Renal cortical epithelial cell (primary cell): Measurements from ENCODE around the gene AUTS2. TPM values are rescaled to one million over a fixed set of nuclear protein-coding genes. Genes with fewer than 3 reads are reported as not detected.

Source experiments
- DNase-seq: peaks from one replicate; pipeline ENCODE4 v3.0.0-alpha.2; 2011; ENCODE audit warnings: low read depth
- total RNA-seq: library from RNA; depleted of rRNA; stranded (reverse); fragments of >200 nt; gene quantifications from 2 replicates; pipeline ENCODE4 v1.2.3, GENCODE V29; 2014

Gene AUTS2
- total RNA-seq, 1 donor from 2014 or later: 3.2 TPM

DNA sequence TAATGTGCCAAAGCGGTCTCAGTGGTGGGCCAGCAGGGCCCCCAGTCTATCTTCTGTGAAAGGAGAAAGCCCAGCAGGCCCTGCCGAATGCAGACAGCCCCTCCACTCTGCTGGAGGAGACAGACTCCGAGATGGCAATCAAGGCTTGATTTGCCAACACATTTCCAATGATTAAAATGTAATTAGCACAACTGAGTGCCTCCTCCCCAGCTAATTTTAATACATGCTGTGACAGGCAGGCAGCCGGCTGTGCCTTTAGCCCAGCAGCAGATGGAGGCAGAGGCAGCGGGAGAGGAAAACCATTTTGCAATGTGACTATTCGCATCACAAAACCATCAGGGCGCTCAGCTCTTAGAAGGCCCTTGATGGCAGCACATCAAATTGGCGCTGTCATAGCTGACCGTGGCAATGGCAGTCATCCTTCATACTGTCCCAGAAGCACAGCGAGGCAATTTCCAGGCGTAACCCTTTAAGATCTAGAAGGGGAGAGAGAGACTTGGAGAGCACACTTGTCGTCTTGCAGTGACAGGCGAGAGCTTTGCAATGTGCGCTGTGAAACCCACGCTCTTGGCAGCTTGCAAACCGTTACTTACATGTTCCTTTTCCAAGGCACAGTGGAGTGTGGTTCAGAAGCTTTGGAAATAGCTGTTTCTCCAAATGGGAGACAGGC lies 818.8 kb downstream of the AUTS2 start:
- no peak for DNase-seq

DNA sequence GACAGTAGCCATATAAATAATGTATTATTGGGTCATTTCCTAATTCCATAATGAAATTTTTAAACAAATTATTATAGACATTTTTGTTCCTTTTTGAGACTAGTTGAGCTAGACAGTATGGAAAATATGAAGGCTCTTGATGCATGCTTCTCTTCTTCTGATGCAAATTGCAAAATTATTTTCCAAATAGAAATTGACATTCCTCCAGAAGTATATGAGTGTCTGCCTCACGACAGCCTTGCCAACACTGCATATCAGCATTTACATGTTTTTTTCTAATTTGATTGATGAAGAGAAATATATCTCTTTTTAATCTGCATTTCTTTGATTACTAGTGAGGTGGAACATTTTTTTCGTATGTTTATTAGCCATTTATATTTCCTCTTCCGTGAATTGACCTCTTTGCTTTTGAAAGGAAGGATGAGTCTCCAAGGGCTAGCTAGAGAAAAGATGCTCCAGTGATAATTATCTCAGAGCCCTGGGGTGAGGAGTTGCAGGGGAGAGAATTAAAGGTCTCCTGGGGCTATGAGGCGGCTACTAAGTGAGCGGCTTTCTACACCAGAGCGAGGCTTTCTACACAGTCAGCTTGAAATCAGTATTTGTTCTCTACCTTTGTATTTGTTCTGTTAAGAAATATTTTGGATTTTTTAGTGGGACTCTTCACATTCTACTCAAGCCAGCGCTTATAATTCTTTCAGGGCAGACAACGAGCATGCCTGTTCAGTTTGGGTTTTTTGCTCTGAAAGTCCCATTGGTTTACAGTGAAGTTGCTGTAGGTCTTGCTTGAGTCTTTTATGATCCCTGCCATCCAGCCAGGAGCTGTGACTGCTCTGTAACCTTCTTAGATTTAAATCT lies 821.5 kb downstream of the AUTS2 start:
- DNase-seq: no peak

DNA sequence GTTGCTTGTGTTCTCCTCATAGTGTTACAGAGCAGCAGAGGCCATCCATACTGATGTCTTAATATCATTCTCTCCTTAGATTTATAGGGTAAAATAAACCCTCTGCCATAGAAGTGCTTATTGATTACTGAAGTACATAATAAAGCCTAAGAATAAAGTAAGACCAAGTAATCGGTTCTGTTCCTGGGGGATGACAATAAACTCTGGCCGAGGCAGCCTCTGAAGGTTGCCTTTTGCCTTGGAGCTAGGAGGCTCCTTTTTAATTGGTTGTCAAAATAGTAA lies 822.0 kb downstream of the AUTS2 start:
- no peak for DNase-seq

DNA sequence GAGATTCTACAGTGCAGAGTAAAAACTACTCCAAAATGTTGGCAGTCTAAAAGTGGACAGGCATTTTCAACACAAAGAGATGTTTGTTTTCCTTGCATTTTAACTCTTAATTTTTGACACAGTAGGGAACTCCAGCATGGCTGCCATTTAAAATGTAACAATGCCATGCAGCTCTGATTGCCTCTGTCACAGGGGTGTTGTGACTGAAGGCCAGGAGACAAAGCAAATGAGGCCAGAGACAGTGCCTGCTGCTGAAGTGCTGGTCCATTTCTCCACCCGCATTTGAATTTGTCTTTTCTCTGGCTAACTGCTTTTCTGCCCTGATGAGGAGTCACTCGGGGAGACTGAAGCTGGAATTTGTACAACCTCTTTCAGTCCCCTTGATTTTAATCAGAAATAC lies 823.0 kb downstream of the AUTS2 start:
- DNase-seq: no peak

DNA sequence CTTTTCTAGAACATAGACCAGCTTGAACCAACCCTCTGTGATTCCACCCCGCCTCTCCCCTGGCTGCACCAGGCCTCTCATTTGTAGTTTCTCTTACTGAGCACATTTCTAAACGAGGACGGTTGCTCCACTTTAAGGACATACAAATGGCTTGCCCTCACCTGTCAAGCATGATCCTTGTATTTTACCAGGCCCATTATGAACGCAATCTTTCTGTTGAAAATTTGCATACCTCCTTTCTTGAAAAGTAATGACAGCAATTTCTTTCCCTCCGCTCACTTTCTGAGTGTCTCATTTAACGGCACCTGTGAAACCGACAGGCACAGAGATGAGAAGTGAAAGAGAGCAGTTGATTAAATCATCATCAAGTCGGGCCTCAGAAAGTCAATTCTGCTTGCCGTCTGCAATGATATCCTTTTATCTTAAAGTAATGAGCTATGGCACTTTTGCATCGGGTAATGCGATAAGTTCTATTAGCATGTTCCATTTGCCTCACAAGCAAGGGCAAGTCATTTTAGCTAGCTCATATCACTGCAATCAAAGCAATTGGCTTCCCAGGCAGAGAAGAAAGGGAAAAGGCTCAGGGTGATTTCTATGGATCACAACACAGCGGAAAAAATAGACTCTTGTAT lies 828.1 kb downstream of the AUTS2 start:
- DNase-seq: no peak

DNA sequence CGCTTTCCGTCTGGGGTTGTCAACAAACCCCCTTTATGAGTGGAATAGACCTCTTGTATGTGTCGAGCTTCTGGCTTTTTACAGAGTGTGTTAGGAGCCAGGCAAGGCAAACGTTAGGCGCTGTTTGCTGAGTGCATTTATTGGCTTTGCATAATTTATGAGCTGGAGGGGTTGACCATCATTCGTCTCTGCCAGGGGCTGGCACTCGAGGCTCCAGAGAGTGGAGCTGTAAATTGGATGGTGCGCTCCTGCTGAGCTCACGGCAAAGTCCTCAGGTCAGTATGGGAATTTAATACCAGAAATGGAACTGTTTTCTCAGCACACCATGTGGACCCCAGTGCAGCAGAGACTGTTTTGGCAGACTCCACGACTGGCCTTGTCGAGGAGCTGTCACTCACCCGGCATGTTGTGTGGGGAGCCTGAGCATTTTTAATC lies 834.3 kb downstream of the AUTS2 start:
- no peak for DNase-seq

DNA sequence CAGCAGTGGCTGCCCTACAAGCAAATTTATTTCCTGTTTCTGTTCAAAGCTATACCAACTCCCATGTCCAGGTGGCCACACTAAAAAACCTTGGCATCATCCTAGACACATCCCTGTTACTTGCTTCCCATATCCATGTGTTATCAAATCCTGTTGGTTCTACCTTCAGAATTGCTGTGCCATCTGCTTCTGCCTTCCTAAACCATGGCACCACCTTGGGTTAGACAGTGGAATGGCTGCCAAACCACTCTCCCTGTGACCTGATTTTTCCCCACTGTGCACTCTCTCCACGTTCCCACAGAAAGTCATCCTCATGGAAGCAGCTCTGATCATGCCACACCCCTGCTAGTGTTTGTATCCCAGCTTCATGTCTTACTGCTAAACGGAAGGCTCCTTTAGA lies 836.1 kb downstream of the AUTS2 start:
- no peak for DNase-seq

DNA sequence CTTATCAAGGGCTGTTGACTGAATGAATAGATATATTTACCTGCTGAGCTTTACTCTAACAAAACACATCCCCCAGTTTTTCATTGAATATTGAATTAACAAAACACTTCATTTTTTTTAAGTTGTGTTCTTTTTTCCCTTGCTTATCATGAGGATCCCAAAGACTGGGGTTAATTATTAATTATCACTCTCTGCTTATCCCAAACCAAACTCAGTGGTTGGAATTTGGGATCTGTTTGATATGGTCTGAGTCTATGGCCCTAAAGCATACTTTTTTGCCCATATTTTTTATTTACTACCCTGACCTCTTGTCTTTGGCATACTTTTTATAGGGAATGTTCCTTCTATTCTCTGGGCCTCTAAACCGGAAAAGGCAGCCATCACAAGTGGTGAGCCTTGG lies 836.5 kb downstream of the AUTS2 start:
- DNase-seq: no peak

DNA sequence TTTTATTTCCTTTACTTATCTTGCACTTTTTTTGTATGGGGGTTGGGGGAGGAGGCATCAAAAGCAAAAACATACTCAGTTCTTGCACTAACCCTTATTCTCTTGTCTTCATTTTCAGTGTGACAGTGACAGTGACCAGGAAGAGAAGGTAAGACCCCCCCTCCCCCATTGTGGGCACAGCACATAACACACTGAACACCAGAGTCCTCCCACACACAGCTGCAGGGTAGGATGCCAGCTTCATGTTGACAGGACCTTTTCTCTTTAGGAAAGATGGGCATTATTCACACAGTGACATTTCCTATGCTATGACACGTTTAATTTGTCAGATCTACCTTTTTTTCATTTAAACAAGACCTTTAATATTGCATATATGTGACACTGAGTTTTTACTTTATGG lies 837.4 kb downstream of the AUTS2 start:
- no peak for DNase-seq

DNA sequence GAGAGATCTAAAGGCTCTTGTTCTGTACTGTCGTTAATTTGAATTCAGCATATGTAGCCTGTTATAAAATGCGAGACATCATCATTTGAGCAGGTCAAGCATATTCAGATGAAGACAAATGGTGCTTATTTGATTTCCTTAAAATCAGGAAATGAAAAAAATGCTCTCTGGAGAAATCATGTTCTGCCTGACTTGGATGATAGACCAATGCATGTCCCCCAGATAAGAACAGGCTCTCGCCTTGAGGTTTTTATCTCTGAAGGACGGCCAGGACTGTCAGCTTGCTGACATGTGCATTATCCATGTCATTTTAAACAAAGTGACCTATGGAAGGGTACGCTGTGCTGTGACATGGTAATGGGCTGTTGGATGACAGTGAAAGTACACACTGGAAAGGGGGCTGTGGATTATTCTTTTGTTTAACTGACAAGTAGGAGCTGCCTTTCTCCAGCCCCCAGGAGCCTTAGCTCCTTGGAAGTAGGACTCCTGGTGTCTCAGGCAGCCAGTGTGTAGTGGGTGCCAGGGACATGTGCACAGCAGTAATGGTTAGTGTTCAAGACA lies 838.6 kb downstream of the AUTS2 start:
- no peak for DNase-seq

DNA sequence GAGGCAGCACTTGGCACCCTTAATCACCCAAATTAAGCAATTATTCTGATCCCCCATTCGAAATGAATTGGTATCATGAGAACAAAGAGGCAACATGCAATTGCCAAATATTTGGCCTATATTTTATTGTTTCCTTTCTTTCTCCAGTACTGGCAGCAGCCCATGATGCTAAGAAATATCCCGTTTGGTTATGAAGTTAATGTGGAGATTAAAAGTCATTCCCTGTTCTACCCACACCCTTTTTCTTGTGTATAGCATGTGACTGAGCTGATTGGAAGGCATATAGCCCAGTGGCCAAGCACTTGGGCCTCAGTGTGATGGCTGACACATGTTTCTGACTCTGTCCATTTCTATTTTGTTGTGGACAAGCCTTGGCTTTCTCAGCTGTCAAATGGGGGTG lies 841.4 kb downstream of the AUTS2 start:
- DNase-seq: no peak

DNA sequence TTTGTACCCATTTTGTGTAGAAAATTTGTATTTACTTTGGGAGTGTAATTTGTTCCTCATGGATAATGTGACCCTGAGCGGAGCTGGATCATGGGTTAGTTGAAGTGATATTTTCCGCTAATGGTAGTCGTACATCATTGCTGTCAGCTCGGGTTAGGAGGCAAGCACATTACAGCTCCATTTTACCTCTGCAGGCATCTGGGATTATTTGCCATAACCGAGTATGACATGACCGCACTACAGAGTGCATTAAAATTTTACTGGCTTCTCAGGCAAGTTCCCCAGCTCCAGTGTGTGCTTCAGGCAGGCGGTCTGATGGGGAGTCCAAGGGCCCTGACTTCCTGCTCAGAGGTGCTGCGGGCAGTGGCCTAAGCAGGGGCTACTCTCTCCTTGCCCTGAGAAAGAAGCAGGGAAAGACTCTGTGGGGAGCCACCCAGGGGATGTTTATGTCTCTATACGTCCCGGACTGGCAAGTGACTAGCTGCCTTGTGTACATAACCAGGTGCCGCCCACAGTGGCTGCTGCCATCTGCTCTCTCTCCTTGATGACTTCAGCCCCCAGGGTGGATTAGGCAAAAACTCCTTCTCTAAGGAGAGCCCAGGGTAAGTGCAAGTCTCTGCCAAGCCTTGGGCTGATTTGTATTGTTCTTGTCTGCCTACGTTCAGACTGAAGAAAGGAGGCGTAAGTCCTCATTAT lies 848.3 kb downstream of the AUTS2 start:
- no peak for DNase-seq

DNA sequence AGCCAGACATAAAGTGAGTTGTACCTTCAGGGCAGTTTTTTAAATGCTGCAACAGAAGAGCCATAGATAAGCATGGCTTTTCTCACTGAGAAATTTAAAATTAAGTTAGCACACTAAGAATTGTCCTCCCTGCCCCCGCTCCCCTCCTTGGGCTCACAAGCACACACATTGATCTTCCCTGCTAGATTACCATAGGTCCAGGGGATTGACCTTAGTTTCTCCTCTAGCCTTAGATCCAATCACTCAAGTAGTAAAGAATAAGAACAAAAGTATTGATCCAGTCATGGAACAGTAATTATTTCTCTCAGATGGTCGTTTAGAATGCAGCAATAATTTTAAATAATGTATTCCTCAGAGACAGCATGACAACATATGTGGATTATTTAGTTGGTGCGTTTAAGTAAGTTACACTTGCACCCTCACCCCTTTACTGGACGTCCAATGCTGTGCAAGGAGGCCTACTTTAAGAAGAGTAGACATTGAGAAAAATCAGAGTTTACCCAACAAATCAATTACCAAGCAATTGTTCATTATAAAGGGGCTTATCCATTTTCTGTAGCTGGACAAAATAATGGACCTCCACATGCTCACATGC lies 850.1 kb downstream of the AUTS2 start:
- DNase-seq: no peak

DNA sequence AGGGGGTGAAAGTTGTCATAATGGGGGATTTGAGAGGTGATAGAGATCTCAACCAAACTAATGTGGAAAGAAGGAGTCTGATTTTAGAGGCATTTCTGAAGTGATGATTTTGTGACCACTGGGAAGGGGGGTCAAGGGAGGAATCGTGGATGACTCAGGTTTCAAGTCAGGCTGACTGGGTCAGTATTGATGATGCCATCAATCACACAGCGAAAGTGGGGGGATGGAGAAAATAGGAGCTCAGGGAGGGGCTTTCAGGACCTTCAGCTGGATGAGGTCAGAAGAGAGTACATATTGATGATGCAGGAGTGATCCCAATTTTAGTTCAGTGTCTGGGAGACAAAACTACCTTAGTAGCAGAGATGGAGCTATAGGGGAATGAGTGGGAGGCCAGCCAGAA lies 852.5 kb downstream of the AUTS2 start:
- no peak for DNase-seq

DNA sequence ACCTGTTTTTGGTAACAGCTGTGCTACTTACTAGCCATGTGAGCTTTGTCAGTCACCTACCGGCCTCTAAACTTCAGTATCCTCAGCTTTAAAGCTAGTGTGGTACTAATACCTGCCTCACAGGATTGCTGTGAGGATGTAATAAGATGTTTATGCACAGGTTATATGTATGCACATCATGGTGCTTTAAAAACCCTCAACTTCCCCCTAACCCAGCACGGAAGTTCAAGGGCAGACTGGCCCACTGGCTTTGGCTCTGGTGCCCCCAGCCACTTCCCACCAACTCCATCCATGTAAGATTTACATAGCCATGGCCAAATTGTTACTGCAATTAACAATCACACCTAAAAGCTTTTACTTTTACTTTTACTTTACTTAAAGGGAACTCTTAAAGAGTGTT lies 857.6 kb downstream of the AUTS2 start:
- DNase-seq: no peak

DNA sequence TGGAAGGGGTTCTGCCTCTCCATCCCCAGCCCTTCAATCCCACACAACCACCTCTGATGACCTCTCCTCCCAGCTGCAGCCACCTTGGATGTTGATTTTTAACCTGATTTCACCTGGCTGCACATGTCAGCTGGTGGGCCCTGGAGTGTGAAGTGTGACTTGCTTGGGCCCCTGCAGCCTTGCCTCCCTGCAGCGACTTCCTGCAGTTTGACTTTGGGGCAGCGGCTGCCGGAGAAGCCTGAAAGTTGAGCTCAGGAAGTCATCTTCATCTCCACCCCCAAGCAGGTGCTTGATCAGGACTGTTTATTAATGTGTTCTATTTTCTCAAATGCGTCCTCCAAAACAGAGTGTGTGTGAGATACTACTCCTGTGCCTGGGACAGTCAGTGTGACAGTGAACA lies 858.4 kb downstream of the AUTS2 start:
- no peak for DNase-seq

DNA sequence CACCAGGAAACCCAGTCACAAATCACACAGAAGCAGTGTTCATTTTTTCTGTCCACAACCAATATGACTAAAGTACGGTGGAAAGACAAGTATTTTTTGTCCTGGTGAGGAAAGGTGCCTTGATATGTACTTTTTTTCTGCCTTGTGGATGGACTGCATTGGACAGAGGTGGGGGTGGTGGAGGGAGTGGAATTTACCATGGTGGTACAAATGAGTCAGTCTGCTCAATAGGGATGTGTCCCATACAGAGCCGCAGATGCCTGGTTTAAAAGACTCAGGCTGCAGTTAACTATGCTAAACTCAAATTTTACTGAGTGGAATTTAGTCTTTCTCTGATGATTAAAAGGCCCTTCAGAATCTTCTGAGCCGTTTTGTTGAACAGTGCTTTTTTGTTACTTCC lies 859.2 kb downstream of the AUTS2 start:
- DNase-seq: no peak

DNA sequence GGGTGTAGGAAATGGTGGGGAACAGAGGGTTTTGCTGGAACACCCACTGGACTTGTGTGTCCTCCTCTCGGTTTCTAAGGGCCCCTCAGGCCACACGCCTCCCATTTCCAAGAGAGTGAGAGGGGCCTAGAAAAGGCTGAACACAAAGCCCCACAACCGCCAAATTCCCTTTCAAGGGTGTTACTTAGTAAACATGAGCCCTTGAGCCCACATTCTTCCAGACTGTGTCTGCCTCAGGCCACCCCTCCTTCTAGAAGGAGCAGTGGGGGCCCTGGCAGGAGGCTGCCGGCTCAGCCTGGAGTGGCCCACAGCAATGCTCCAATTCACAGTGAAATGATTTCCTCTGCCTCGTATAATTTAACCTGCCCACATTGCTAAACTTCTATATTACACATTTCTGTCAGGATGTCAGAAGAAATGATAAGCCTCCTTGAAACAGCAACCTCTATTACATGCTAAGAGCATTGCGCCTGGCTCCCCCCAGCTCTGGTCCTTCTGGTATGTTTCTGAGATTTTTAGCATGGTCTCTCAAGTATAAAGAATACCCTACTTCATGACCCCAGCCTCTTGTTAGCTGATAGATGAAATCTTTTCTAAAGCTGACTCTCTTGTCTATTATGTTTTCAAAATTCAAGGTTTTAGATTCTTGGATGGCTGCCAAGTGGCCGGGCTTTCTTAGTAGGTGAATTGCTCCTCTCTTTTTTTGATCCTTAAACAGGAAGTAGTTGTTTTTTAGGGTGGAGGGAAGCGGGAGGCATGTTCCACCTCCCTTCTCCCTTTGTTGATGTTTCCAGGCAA lies 859.8 kb downstream of the AUTS2 start:
- DNase-seq: no peak

DNA sequence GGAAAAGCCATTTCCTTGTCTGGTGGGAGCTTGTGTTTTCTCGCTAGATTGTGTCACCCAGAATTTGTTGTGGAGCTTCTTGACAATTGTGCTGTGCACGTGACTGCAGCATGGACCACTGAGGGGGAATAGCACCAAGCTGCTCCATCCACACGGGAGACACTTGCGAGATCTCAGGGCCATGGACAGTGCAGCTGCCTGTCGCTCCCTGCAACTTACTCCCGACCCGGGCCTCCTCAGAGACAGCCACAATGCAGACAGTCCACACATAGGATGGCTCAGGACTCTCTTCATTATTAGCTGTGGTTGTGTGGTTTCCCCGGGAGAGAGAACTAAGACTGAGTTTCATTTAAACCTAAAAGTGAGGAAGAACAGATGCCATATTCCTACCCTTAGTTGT lies 860.5 kb downstream of the AUTS2 start:
- no peak for DNase-seq

DNA sequence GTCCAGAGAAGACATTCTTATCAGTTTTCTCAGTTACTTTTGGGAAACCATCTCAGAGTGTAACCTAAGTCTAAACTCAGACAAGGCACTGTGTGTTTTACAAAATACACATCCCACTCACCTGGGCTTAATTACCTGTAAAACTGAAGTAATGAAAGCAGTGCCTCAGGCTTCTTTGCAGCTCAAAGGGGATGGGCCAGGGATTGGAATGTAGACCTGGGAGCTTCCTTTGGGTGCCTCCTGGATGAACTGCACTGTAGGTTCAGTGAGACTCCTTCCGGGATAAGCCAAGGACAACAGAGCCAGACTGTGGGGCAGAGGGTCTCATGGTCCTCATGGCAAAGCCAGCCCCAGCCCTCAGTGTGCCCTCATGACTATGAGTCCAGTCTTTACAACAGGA lies 861.3 kb downstream of the AUTS2 start:
- no peak for DNase-seq

DNA sequence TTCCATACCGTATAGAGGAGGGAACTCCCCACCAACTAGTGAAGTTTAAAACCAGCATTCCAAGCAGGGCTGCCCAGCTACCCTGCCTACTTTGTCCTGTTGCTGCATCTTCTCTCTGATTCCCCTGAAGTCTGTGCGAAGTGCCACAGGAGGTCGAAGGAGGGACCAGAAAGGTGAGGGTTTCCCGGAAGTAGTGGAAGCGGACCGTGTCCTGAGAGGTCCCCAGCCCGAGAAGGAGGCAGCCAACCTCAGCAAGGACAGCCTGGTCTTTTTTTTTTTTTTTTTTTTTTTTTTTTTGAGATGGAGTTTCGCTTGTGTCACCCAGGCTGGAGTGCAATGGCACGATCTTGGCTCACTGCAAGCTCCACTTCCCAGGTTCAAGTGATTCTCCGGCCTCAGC lies 861.8 kb downstream of the AUTS2 start:
- no peak for DNase-seq
